GM12874 (cell line): ENCODE measurements around the gene PNMA1.

Source experiments
- TF ChIP-seq, protein P1 (sequence below): IDR thresholded peaks from 2 replicates; pipeline ENCODE4 v1.5.1; 2011; ENCODE audit warnings: low read depth, mild to moderate bottlenecking, control low read depth, low read length, moderate library complexity; ENCODE audit not compliant: insufficient read depth

The PNMA1 gene

DNA sequence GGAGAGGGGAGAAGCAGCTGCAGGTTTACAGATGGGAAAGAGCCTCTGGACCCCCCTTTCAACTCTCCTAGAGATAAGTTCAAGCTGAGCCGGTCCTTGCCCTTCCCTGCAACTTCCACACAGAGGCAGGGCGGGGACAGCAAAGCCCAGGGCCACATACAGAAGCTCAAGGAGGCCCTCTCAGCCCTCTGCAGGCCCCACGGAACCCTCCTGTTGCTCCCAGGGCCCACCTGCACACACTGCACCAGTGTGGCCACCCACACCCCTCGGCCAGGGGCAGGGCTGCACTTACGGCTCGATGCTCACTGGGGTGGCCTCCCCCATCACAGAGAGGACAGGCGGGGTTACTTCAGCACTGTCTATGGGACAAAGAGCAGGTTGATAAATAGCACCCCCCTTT is 13.0 kb upstream of the PNMA1 start:
- TF ChIP-seq, protein P1, sequence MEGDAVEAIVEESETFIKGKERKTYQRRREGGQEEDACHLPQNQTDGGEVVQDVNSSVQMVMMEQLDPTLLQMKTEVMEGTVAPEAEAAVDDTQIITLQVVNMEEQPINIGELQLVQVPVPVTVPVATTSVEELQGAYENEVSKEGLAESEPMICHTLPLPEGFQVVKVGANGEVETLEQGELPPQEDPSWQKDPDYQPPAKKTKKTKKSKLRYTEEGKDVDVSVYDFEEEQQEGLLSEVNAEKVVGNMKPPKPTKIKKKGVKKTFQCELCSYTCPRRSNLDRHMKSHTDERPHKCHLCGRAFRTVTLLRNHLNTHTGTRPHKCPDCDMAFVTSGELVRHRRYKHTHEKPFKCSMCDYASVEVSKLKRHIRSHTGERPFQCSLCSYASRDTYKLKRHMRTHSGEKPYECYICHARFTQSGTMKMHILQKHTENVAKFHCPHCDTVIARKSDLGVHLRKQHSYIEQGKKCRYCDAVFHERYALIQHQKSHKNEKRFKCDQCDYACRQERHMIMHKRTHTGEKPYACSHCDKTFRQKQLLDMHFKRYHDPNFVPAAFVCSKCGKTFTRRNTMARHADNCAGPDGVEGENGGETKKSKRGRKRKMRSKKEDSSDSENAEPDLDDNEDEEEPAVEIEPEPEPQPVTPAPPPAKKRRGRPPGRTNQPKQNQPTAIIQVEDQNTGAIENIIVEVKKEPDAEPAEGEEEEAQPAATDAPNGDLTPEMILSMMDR = no peak

- TF ChIP-seq, protein P1 = no peak
Measured at GRCh38 chr14:73726025-73726961, 12.1 kb upstream of the PNMA1 start.

DNA sequence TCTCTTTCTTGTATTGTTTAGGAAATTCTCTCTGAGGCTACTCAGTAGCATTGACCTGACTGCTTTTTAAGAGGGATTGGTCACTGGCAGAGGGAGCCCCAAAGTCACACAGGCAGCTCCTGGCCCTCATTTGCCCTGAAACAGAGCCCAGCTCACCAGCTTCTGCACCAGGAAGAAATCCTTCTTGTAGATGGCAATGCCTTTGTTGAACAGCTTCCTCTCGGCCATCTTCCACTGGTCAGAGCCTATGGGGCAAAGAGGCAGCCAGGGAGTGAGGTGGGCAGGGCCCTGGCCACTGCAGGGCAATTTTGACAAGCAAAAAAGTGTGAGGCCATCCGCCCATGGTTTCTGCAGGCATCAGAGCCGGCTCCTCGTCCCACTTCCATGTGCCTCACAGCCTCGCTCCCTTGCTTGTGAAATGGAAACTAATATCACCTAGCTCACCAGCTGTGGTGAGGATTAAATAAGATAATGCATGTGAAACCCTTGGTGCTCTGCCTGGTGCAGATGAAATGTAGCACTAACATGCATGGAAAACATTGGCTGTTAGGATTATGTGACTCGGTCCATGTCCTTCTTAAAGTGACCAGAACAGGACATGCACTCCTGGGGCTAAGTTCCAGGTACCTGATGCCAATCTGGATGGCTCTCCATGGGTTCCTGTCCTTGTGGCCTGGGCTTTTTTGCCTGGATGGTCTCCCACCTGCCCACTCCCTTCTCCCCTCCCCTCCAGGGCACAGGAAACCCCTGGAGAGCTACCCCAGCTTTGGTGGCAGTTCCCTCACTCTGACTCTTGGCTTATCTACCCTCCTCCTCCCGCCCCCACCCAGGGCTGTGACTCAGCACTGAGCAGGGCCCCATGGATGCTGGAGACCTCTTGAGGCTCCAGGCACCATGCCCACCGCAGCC is 11.2 kb upstream of the PNMA1 start:
- TF ChIP-seq, protein P1 = no peak

DNA sequence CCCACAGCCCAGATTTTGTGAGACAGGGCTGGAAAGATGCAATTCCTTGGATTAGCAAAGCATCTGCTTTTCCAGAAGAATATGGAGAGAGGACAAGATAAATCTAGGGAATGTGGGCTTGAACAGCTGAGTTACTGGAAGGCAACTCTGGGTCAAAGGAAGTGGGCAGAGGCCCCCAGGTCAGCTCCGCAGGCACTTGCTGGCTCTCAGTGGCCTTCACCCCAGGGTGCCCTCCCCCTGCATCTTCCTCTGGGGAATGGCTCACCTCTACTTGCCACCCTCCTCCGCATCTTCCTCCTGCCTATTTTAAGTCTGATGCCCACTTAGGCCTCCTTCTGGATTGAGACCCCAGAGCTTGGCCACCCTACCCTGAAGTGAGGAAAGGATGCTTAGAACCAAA is 10.5 kb upstream of the PNMA1 start:
- TF ChIP-seq, protein P1 = no peak

DNA sequence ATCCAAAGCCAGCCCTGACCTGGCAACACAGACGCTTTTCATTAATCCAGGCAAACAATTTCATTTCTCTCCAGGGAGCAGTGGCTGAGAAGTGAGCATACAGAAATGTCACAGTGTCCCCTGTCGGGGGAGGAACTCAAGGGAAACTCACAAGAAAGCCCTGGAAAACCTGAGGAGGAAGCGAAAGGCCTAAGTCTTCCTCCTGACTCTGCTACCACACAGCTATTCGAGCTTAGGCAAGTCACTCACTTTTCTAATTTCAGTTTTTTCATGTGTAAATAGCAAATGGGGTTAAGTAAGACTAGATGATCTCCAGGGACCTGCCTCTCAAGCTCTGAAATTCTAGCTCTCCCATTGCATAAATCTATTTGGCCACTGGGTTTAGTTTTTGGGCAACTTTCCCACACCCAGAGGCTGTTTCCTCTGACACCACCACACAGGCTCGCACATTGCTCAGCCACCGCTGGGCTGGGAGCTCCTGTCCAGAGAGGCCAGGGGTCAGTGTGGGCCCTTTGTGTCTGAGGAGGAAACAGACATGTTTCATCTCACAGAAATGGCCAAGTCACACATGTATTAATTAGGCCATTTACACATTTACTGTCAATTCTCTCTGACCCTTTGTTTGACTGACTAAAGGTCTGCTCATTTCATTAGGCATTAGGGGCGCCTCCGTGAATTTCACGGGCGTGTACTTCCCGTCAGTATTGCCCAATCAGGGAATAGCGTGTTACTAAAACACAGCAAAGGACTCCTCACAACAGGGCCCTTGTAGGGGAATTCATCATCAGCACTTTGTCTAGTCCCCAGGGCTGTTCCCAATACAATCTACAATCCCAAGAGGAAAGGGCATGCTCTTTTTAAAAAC is 9.8 kb upstream of the PNMA1 start:
- TF ChIP-seq, protein P1 = 0 out of 2 replicates have a peak, but pooled peaks have one; percentile 4

DNA sequence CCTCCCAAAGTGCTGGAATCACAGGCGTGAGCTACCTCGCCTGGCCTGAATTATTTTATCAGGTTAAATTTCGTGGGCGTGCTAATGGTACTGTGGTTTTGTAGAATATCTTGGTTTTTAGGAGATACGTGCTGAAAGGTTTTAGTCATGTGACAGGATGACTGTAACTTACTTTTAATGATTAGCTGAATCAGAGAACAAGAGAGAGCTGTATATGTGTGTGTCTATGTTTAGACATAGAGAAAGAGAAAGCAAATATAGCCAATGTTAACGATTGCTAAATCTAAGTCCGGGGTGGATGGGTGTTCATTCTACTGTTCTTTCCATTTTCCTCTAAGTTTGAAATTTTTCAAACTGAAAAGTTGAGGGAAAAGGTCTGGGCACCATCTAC is 9.2 kb upstream of the PNMA1 start:
- TF ChIP-seq, protein P1 = no peak

GRCh38 chr14:73722581-73722980 is 8.4 kb upstream of the PNMA1 start:
- TF ChIP-seq, protein P1 = no peak
